ENCODE results near the gene GHRL. TPM values are rescaled to one million over a fixed set of nuclear protein-coding genes. Genes with fewer than 3 reads are reported as not detected.

GHRL gene
- total RNA-seq, 2 experiments from 2014 or later = 1.1 to 3.2 TPM

- intact Hi-C loops (cut with DNase I, micrococcal nuclease) = no loop called here
- ChIA-PET CTCF (no interaction called here), POLR2A (no interaction called here)
- Histone ChIP-seq H3K27me3 (ENCODE audit: control insufficient read depth in 1 of 2, insufficient read depth in 2 of 2, low read length in 2 of 2) (no peaks in the 10 kb centered on the region), H3K4me3 (ENCODE audit: low read length) (no peak overlapping the region), H3K4me1 (ENCODE audit: insufficient read depth, low read length) (peaks cover 6% of the 10 kb centered on the region), H3K9me3 (ENCODE audit: control insufficient read depth in 1 of 2, insufficient read depth in 1 of 2, low read length in 2 of 2) (no peaks in the 10 kb centered on the region), H3K27ac (ENCODE audit: low read depth in 1 of 2, low read length in 2 of 2) (no peak overlapping the region), H3K36me3 (ENCODE audit: insufficient read depth, low read length) (no peaks in the 10 kb centered on the region)
- no peaks in the 10 kb centered on the region for H3K9me3 Mint-ChIP-seq
- no peaks in the 10 kb centered on the region for H3K27me3 Mint-ChIP-seq
- no peaks in the 10 kb centered on the region for H3K36me3 Mint-ChIP-seq (ENCODE audit: low read depth)
- H3K4me1 Mint-ChIP-seq (ENCODE audit: low read depth) = no peaks in the 10 kb centered on the region
- no peak overlapping the region for H3K4me3 Mint-ChIP-seq
- DNase-seq = no peak
- no peak for TF ChIP-seq CTCF (IDR thresholded peaks at IDR 0.05)
- no peak overlapping the region for H3K27ac Mint-ChIP-seq
- ATAC-seq (ENCODE audit: poor library complexity) = no peak
Observed at GRCh38 chr3:10335871-10336622, 43.3 kb upstream of the GHRL start.

- H3K27ac Mint-ChIP-seq = no peak overlapping the region
Observed at GRCh38 chr3:10335190-10335738, 42.5 kb upstream of the GHRL start.

GRCh38 chr3:10334459-10334858, 41.7 kb upstream of the GHRL start:
- ChIA-PET POLR2A (interaction anchor here (0.8 kb wide), 1 partner anchor 13 kb away, joined by 4 read pairs; the partner anchor contains the start of gene SEC13), CTCF (no interaction called here)
- H3K4me3 Mint-ChIP-seq = no peak overlapping the region
- intact Hi-C loops (cut with DNase I, micrococcal nuclease) = no loop called here
- H3K4me1 ChIP-seq (ENCODE audit: insufficient read depth, low read length) = peaks cover 6% of the 10 kb centered on the region
- H3K27me3 ChIP-seq (ENCODE audit: control insufficient read depth in 1 of 2, insufficient read depth in 2 of 2, low read length in 2 of 2) = peaks cover 0 to 5% of the 10 kb centered on the region in 2 experiments
- TF ChIP-seq CTCF (IDR thresholded peaks at IDR 0.05) = no peak
- no peak overlapping the region for H3K27ac ChIP-seq (ENCODE audit: low read depth in 1 of 2, low read length in 2 of 2)
- H3K27ac Mint-ChIP-seq = no peak overlapping the region
- no peak for DNase-seq
- H3K27me3 Mint-ChIP-seq = peaks cover 4% of the 10 kb centered on the region
- H3K9me3 Mint-ChIP-seq = no peaks in the 10 kb centered on the region
- no peak for ATAC-seq (ENCODE audit: poor library complexity)
- H3K9me3 ChIP-seq (ENCODE audit: control insufficient read depth in 1 of 2, insufficient read depth in 1 of 2, low read length in 2 of 2) = no peaks in the 10 kb centered on the region
- no peak overlapping the region for H3K4me3 ChIP-seq (ENCODE audit: low read length)
- H3K36me3 Mint-ChIP-seq (ENCODE audit: low read depth) = no peaks in the 10 kb centered on the region
- no peaks in the 10 kb centered on the region for H3K36me3 ChIP-seq (ENCODE audit: insufficient read depth, low read length)
- no peaks in the 10 kb centered on the region for H3K4me1 Mint-ChIP-seq (ENCODE audit: low read depth)

More at GRCh38 chr3:10335190-10335738, 42.5 kb upstream of the GHRL start:
- POLR2A ChIA-PET = interaction anchor here (0.8 kb wide), 1 partner anchor 14 kb away, joined by 4 read pairs; the partner anchor contains the start of gene SEC13
- Mint-ChIP-seq H3K4me1 (ENCODE audit: low read depth) (no peaks in the 10 kb centered on the region), H3K4me3 (no peak overlapping the region), H3K27me3 (no peaks in the 10 kb centered on the region), H3K9me3 (no peaks in the 10 kb centered on the region), H3K36me3 (ENCODE audit: low read depth) (no peaks in the 10 kb centered on the region)
- H3K27ac ChIP-seq (ENCODE audit: low read depth in 1 of 2, low read length in 2 of 2) = no peak overlapping the region
- CTCF ChIA-PET = no interaction called here
- DNase-seq = no peak
- no peaks in the 10 kb centered on the region for H3K27me3 ChIP-seq (ENCODE audit: control insufficient read depth in 1 of 2, insufficient read depth in 2 of 2, low read length in 2 of 2)
- no peaks in the 10 kb centered on the region for H3K36me3 ChIP-seq (ENCODE audit: insufficient read depth, low read length)
- no peak overlapping the region for H3K4me3 ChIP-seq (ENCODE audit: low read length)
- intact Hi-C loops (cut with DNase I, micrococcal nuclease) = no loop called here
- H3K4me1 ChIP-seq (ENCODE audit: insufficient read depth, low read length) = peaks cover 6% of the 10 kb centered on the region
- no peak for ATAC-seq (ENCODE audit: poor library complexity)
- H3K9me3 ChIP-seq (ENCODE audit: control insufficient read depth in 1 of 2, insufficient read depth in 1 of 2, low read length in 2 of 2) = no peaks in the 10 kb centered on the region
- TF ChIP-seq CTCF (IDR thresholded peaks at IDR 0.05) = no peak
